ENCODE results near the gene RIMKLA.

The RIMKLA gene

GRCh38 chr1:42392967-42393848 is 12.6 kb downstream of the RIMKLA start:
- intact Hi-C loops (cut with micrococcal nuclease), result no loop called here
- H3K9me3 Mint-ChIP-seq, result no peaks in the 10 kb centered on the region
- H3K36me3 Mint-ChIP-seq (ENCODE audit: low read depth), result no peaks in the 10 kb centered on the region
- no peak overlapping the region for H3K4me3 Mint-ChIP-seq
- H3K27ac Mint-ChIP-seq, result no peak overlapping the region
- no peaks in the 10 kb centered on the region for H3K27me3 Mint-ChIP-seq
- H3K4me1 Mint-ChIP-seq (ENCODE audit: low read depth), result no peaks in the 10 kb centered on the region

- H3K36me3 Mint-ChIP-seq (ENCODE audit: low read depth), result no peaks in the 10 kb centered on the region
- H3K4me1 Mint-ChIP-seq (ENCODE audit: low read depth), result no peaks in the 10 kb centered on the region
- H3K27me3 Mint-ChIP-seq, result no peaks in the 10 kb centered on the region
- intact Hi-C loops (cut with micrococcal nuclease), result no loop called here
- H3K9me3 Mint-ChIP-seq, result no peaks in the 10 kb centered on the region
- no peak overlapping the region for H3K27ac Mint-ChIP-seq
- H3K4me3 Mint-ChIP-seq, result no peak overlapping the region
These were observed 18.9 kb downstream of the RIMKLA start for GRCh38 chr1:42399315-42400100.

GRCh38 chr1:42403880-42404400 is 23.3 kb downstream of the RIMKLA start:
- no peaks in the 10 kb centered on the region for H3K4me1 Mint-ChIP-seq (ENCODE audit: low read depth)
- H3K9me3 Mint-ChIP-seq, result no peaks in the 10 kb centered on the region
- H3K27me3 Mint-ChIP-seq, result peaks cover 4% of the 10 kb centered on the region
- no peak overlapping the region for H3K27ac Mint-ChIP-seq
- H3K4me3 Mint-ChIP-seq, result no peak overlapping the region
- H3K36me3 Mint-ChIP-seq (ENCODE audit: low read depth), result no peaks in the 10 kb centered on the region
- intact Hi-C loops (cut with micrococcal nuclease), result no loop called here

GRCh38 chr1:42414551-42415496 is 34.2 kb downstream of the RIMKLA start:
- intact Hi-C loops (cut with micrococcal nuclease), result no loop called here
- H3K4me1 Mint-ChIP-seq (ENCODE audit: low read depth), result no peaks in the 10 kb centered on the region
- H3K27me3 Mint-ChIP-seq, result peaks cover 2% of the 10 kb centered on the region
- no peaks in the 10 kb centered on the region for H3K36me3 Mint-ChIP-seq (ENCODE audit: low read depth)
- H3K4me3 Mint-ChIP-seq, result no peak overlapping the region
- no peaks in the 10 kb centered on the region for H3K9me3 Mint-ChIP-seq
- no peak overlapping the region for H3K27ac Mint-ChIP-seq

GRCh38 chr1:42417166-42417565 is 36.6 kb downstream of the RIMKLA start:
- Mint-ChIP-seq H3K27ac (no peak overlapping the region), H3K4me3 (no peak overlapping the region), H3K9me3 (no peaks in the 10 kb centered on the region), H3K4me1 (ENCODE audit: low read depth) (no peaks in the 10 kb centered on the region), H3K36me3 (ENCODE audit: low read depth) (no peaks in the 10 kb centered on the region), H3K27me3 (peaks cover 2% of the 10 kb centered on the region)
- intact Hi-C loops (cut with micrococcal nuclease), result no loop called here

GRCh38 chr1:42418516-42418915 is 37.9 kb downstream of the RIMKLA start:
- H3K27me3 Mint-ChIP-seq, result peaks cover 2% of the 10 kb centered on the region
- intact Hi-C loops (cut with micrococcal nuclease), result no loop called here
- H3K27ac Mint-ChIP-seq, result no peak overlapping the region
- H3K9me3 Mint-ChIP-seq, result no peaks in the 10 kb centered on the region
- H3K4me1 Mint-ChIP-seq (ENCODE audit: low read depth), result no peaks in the 10 kb centered on the region
- H3K4me3 Mint-ChIP-seq, result no peak overlapping the region
- no peaks in the 10 kb centered on the region for H3K36me3 Mint-ChIP-seq (ENCODE audit: low read depth)

- intact Hi-C loops (cut with micrococcal nuclease), result no loop called here
- H3K27me3 Mint-ChIP-seq, result peaks cover 2% of the 10 kb centered on the region
- no peak overlapping the region for H3K27ac Mint-ChIP-seq
- H3K9me3 Mint-ChIP-seq, result no peaks in the 10 kb centered on the region
- no peaks in the 10 kb centered on the region for H3K4me1 Mint-ChIP-seq (ENCODE audit: low read depth)
- no peaks in the 10 kb centered on the region for H3K36me3 Mint-ChIP-seq (ENCODE audit: low read depth)
- no peak overlapping the region for H3K4me3 Mint-ChIP-seq
These were observed 38.7 kb downstream of the RIMKLA start for GRCh38 chr1:42419126-42419821.

GRCh38 chr1:42420121-42420520 is 39.5 kb downstream of the RIMKLA start:
- H3K27ac Mint-ChIP-seq, result no peak overlapping the region
- H3K4me3 Mint-ChIP-seq, result no peak overlapping the region
- no peaks in the 10 kb centered on the region for H3K36me3 Mint-ChIP-seq (ENCODE audit: low read depth)
- H3K27me3 Mint-ChIP-seq, result peaks cover 2% of the 10 kb centered on the region
- no peaks in the 10 kb centered on the region for H3K9me3 Mint-ChIP-seq
- no peaks in the 10 kb centered on the region for H3K4me1 Mint-ChIP-seq (ENCODE audit: low read depth)
- intact Hi-C loops (cut with micrococcal nuclease), result no loop called here

GRCh38 chr1:42420911-42421585 is 40.5 kb downstream of the RIMKLA start:
- no peak overlapping the region for H3K4me3 Mint-ChIP-seq
- no peaks in the 10 kb centered on the region for H3K4me1 Mint-ChIP-seq (ENCODE audit: low read depth)
- no peak overlapping the region for H3K27ac Mint-ChIP-seq
- H3K9me3 Mint-ChIP-seq, result no peaks in the 10 kb centered on the region
- intact Hi-C loops (cut with micrococcal nuclease), result no loop called here
- H3K36me3 Mint-ChIP-seq (ENCODE audit: low read depth), result no peaks in the 10 kb centered on the region
- H3K27me3 Mint-ChIP-seq, result peaks cover 2% of the 10 kb centered on the region

GRCh38 chr1:42422737-42423136 is 42.1 kb downstream of the RIMKLA start:
- Mint-ChIP-seq H3K36me3 (ENCODE audit: low read depth) (no peaks in the 10 kb centered on the region), H3K27ac (no peak overlapping the region), H3K4me1 (ENCODE audit: low read depth) (no peaks in the 10 kb centered on the region)

GRCh38 chr1:42423681-42424080 is 43.1 kb downstream of the RIMKLA start:
- no peaks in the 10 kb centered on the region for H3K4me1 Mint-ChIP-seq (ENCODE audit: low read depth)
- H3K27me3 Mint-ChIP-seq, result peaks cover 2% of the 10 kb centered on the region
- intact Hi-C loops (cut with micrococcal nuclease), result no loop called here
- no peak overlapping the region for H3K4me3 Mint-ChIP-seq
- H3K9me3 Mint-ChIP-seq, result no peaks in the 10 kb centered on the region
- H3K27ac Mint-ChIP-seq, result no peak overlapping the region
- no peaks in the 10 kb centered on the region for H3K36me3 Mint-ChIP-seq (ENCODE audit: low read depth)

More at GRCh38 chr1:42422737-42423136, 42.1 kb downstream of the RIMKLA start:
- Mint-ChIP-seq H3K4me3 (no peak overlapping the region), H3K27me3 (peaks cover 2% of the 10 kb centered on the region), H3K9me3 (no peaks in the 10 kb centered on the region)
- intact Hi-C loops (cut with micrococcal nuclease), result no loop called here

GRCh38 chr1:42424201-42424600 is 43.6 kb downstream of the RIMKLA start:
- Mint-ChIP-seq H3K36me3 (ENCODE audit: low read depth) (no peaks in the 10 kb centered on the region), H3K27ac (no peak overlapping the region)
- intact Hi-C loops (cut with micrococcal nuclease), result no loop called here

More at GRCh38 chr1:42424201-42424600, 43.6 kb downstream of the RIMKLA start:
- peaks cover 2% of the 10 kb centered on the region for H3K27me3 Mint-ChIP-seq
- no peaks in the 10 kb centered on the region for H3K4me1 Mint-ChIP-seq (ENCODE audit: low read depth)
- H3K9me3 Mint-ChIP-seq, result no peaks in the 10 kb centered on the region
- no peak overlapping the region for H3K4me3 Mint-ChIP-seq
